Measurements from ENCODE around the gene MDP1.

DNA sequence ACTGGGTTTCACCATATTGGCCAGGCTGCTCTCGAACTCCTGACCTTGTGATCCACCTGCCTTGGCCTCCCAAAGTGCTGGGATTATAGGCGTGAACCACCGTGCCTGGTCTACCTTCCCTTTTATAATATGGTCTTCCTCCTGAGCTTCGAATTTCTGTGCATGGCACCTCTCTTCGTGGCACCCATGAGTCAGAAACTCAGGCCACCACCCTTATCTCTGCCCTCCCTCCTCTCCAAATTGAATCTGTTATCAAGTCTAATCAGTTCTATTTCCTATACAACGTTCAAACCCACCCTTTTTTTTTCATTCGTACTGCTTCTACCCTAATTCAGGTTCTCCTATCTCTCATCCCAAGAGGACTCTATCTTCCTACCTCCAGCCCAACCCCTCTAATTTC, 31.6 kb upstream of the MDP1 start:
- no peak for TF ChIP-seq POLR2A (IDR thresholded peaks at IDR 0.05; ENCODE audit: low read length)
- no peak for TF ChIP-seq GATA1 (IDR thresholded peaks at IDR 0.05; ENCODE audit: low read depth, low read length)

Measured in erythroblast (primary cell).